SK-N-SH (cell line): ENCODE data around the gene BBX. TPM values are rescaled to one million over a fixed set of nuclear protein-coding genes. Genes with fewer than 3 reads are reported as not detected.

Source experiments
- CTCF ChIA-PET: fragments of 300-600, 350-600 bp; formaldehyde crosslinking; extraction: SDS; loops from one replicate; lab custom pipeline; 2021; lab: Yijun Ruan, JAX
- POLR2A ChIA-PET: fragments of 350-600 bp; sonication (Branson Sonifier 250); formaldehyde crosslinking; extraction: SDS; loops from one replicate; lab custom pipeline; 2020; ENCODE audit warnings: antibody characterized with exemption, inconsistent platforms; lab: Yijun Ruan, JAX
- DNase-seq: peaks from one replicate; pipeline ENCODE4 v3.0.0; 2012
- H2AFZ ChIP-seq: fragments of 200-600 bp; sonication (generic); 2 replicates; pipeline ENCODE4 v1.8.1; 2016; ENCODE audit warnings: antibody characterized with exemption, mild to moderate bottlenecking, low read depth
- H3F3A ChIP-seq: fragments of 200-600 bp; sonication (generic); replicated peaks from 2 replicates; pipeline ENCODE3; 2016; ENCODE audit warnings: antibody characterized with exemption, mild to moderate bottlenecking; ENCODE audit not compliant: insufficient read depth
- H3K27ac ChIP-seq, 2 experiments: fragments of 200-500 bp in 1 of 2; fragments of 200-600 bp in 1 of 2; sonication (Bioruptor generic) in 1 of 2; sonication (generic), shearing (Covaris generic) in 1 of 2; 2 replicates each; pipeline versions ENCODE4 v1.5.1 to v1.6.1; 2014 to 2016; ENCODE audit warnings: low read depth in 2 of 2, inconsistent platforms in 1 of 2, low read length in 1 of 2, mild to moderate bottlenecking in 1 of 2, mixed read lengths in 1 of 2
- H3K27me3 ChIP-seq: fragments of 200-600 bp; sonication (generic), shearing (Covaris generic); 2 replicates; pipeline ENCODE4 v1.6.1; 2016; ENCODE audit warnings: mixed run types; ENCODE audit not compliant: insufficient read depth
- H3K36me3 ChIP-seq, 2 experiments: fragments of 200-500 bp in 1 of 2; fragments of 200-600 bp in 1 of 2; sonication (Bioruptor generic) in 1 of 2; sonication (generic) in 1 of 2; replicated peaks in 1 of 2; 2 replicates each; pipeline versions ENCODE3 to v1.5.1; 2014 to 2016; ENCODE audit warnings: low read length in 1 of 2, mild to moderate bottlenecking in 1 of 2; ENCODE audit not compliant: insufficient read depth in 2 of 2, control insufficient read depth in 1 of 2
- H3K4me1 ChIP-seq, 2 experiments: fragments of 200-500 bp in 1 of 2; fragments of 200-600 bp in 1 of 2; sonication (Bioruptor generic) in 1 of 2; sonication (generic), shearing (Covaris generic) in 1 of 2; 2 replicates each; pipeline versions ENCODE4 v1.5.1 to v1.6.1; 2014 to 2016; ENCODE audit warnings: low read depth in 1 of 2, low read length in 1 of 2, mixed run types in 1 of 2; ENCODE audit not compliant: insufficient read depth in 2 of 2, control insufficient read depth in 1 of 2
- H3K4me2 ChIP-seq: fragments of 200-600 bp; sonication (generic), shearing (Covaris generic); 2 replicates; pipeline ENCODE4 v1.6.1; 2017; ENCODE audit warnings: mixed run types
- H3K4me3 ChIP-seq, 2 experiments: fragments of 200-500 bp in 1 of 2; fragments of 200-600 bp in 1 of 2; sonication (Bioruptor generic) in 1 of 2; sonication (generic), shearing (Covaris generic) in 1 of 2; 2 replicates each; pipeline versions ENCODE4 v1.5.1 to v1.8.1; 2014 to 2016; ENCODE audit warnings: low read depth in 2 of 2, inconsistent platforms in 1 of 2, low read length in 1 of 2, mild to moderate bottlenecking in 1 of 2, mixed read lengths in 1 of 2, moderate library complexity in 1 of 2
- H3K79me2 ChIP-seq: fragments of 200-600 bp; sonication (generic); 2 replicates; pipeline ENCODE4 v1.8.1; 2017; ENCODE audit warnings: mild to moderate bottlenecking; ENCODE audit not compliant: insufficient read depth
- H3K9ac ChIP-seq: fragments of 200-600 bp; sonication (generic); 2 replicates; pipeline ENCODE4 v1.6.1; 2017; ENCODE audit warnings: mixed run types
- H3K9me2 ChIP-seq: fragments of 200-600 bp; sonication (generic); 2 replicates; pipeline ENCODE4 v1.6.1; 2017; ENCODE audit warnings: mixed run types
- H3K9me3 ChIP-seq: fragments of 200-600 bp; sonication (generic); 2 replicates; pipeline ENCODE4 v1.6.1; 2017; ENCODE audit warnings: mixed run types, mild to moderate bottlenecking, moderate library complexity
- H4K20me1 ChIP-seq: fragments of 200-600 bp; sonication (generic); 2 replicates; pipeline ENCODE4 v1.6.1; 2017; ENCODE audit warnings: mild to moderate bottlenecking, mixed run types; ENCODE audit not compliant: insufficient read depth
- EZH2phosphoT487 ChIP-seq: fragments of 200-600 bp; sonication (generic); IDR thresholded peaks from 2 replicates; pipeline ENCODE4 v1.6.1; 2017; ENCODE audit warnings: low read depth, mixed run types, mild to moderate bottlenecking, antibody characterized with exemption, moderate library complexity, borderline replicate concordance
- FOXJ3 ChIP-seq: sonication (generic); formaldehyde crosslinking; IDR thresholded peaks from 2 replicates; pipeline ENCODE4 v1.5.1; 2020; ENCODE audit warnings: mild to moderate bottlenecking, missing genetic modification reagents
- FOXM1 ChIP-seq: IDR thresholded peaks from 2 replicates; pipeline ENCODE4 v1.4.0; 2012; ENCODE audit warnings: low read depth, mild to moderate bottlenecking
- IRF3 ChIP-seq: fragments of 150-350 bp; IDR thresholded peaks from 2 replicates; pipeline ENCODE4 v1.6.1; 2016; ENCODE audit warnings: mild to moderate bottlenecking, low read depth, low read length
- JUND ChIP-seq: IDR thresholded peaks from 2 replicates; pipeline ENCODE4 v1.4.0; 2012
- MXI1 ChIP-seq: IDR thresholded peaks from 2 replicates; pipeline ENCODE4 v1.6.1; 2012; ENCODE audit warnings: mild to moderate bottlenecking, low read depth, low read length, improper control_type of control experiment
- NRF1 ChIP-seq: IDR thresholded peaks from 2 replicates; pipeline ENCODE4 v1.6.1; 2012; ENCODE audit warnings: low read depth, mild to moderate bottlenecking, low read length
- RCOR1 ChIP-seq: fragments of 150-350 bp; IDR thresholded peaks from 2 replicates; pipeline ENCODE4 v1.6.1; 2017; ENCODE audit warnings: antibody characterized with exemption, low read length
- RFX5 ChIP-seq: IDR thresholded peaks from 2 replicates; pipeline ENCODE4 v1.6.1; 2012; ENCODE audit warnings: mild to moderate bottlenecking, improper control_type of control experiment, low read length
- RXRA ChIP-seq: IDR thresholded peaks from 2 replicates; pipeline ENCODE4 v1.4.0; 2012; ENCODE audit warnings: low read depth, mild to moderate bottlenecking, borderline replicate concordance
- SMC3 ChIP-seq: IDR thresholded peaks from 2 replicates; pipeline ENCODE4 v1.6.1; 2012; ENCODE audit warnings: low read depth, low read length, improper control_type of control experiment
- TCF12 ChIP-seq: IDR thresholded peaks from 2 replicates; pipeline ENCODE4 v1.4.0; 2012
- TEAD4 ChIP-seq: IDR thresholded peaks from 2 replicates; pipeline ENCODE4 v1.4.0; 2012; ENCODE audit warnings: mild to moderate bottlenecking, borderline replicate concordance; ENCODE audit not compliant: insufficient read depth
- WGBS: methylation state at CpG from one replicate; pipeline ENCODE4 v1.1.6; 2017; ENCODE audit warnings: low lambda C conversion rate; 5-methylcytosine and 5-hydroxymethylcytosine counted together
- polyA plus RNA-seq, 3 experiments: library from polyadenylated mRNA; depleted of rRNA; stranded (reverse); fragments of >200 nt; gene quantifications; 2 replicates each; pipeline ENCODE4 v1.2.3, GENCODE V29; 2012
- TF ChIP-seq, protein P1 (sequence below): fragments of 200-600 bp; sonication (generic); IDR thresholded peaks from 2 replicates; pipeline ENCODE4 v1.6.1; 2017; ENCODE audit warnings: antibody characterized with exemption, mild to moderate bottlenecking, moderate library complexity
- TF ChIP-seq, protein P2 (sequence below): IDR thresholded peaks from 2 replicates; pipeline ENCODE4 v1.4.0; 2012; ENCODE audit warnings: low read depth, borderline replicate concordance

Gene BBX
- polyA plus RNA-seq, 1 of the 3 experiments (the other 2 are of a cell fraction), result 14.2 TPM

DNA sequence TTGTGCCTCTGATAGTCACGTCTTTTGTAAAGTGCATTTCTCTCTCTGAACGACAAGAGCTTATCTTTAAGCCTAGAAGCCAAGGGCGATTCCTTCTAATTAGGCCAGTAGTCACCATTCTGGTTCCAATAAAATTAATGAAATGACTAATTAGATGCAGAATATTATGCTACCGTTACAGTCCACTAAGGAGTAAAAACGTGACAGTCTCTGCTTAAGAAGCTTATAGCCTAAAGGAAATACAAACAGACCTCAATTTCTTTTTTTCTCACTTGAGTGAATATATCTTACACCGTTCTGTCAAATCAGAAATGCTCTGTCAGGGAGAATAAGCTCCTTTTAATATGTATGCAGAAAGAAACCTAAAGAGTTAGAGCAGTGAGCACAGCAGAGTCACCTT lies 332.0 kb downstream of the BBX start (continued):
- TF ChIP-seq IRF3 (no peak), EZH2phosphoT487 (no peak)

DNA sequence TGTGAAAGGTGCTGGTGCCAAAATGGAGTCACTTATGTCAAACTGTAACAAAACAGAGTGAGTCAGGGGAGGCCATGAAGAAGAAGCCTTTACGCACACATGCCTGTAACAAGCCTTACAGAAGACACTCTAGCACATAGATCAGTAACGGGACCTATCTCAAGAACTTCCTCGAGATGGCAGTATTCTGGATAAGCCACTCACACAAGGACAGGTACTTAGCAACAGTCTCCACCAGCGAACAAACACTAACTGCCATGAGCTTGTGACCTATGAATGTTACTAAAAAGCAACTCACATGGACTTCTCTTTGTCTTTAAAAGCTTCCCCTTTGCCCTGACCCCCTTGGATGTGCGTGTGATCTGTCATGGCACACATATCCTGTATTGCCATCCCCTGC lies 332.9 kb downstream of the BBX start:
- Histone ChIP-seq H3K27ac (no peak overlapping the region), H3K9me2 (no peaks in the 10 kb centered on the region), H4K20me1 (no peaks in the 10 kb centered on the region), H3K79me2 (no peaks in the 10 kb centered on the region), H3F3A (no peaks in the 10 kb centered on the region), H3K9ac (no peak overlapping the region), H3K4me2 (no peak overlapping the region), H3K36me3 (no peaks in the 10 kb centered on the region), H3K27me3 (no peaks in the 10 kb centered on the region), H3K9me3 (no peaks in the 10 kb centered on the region), H3K4me3 (no peak overlapping the region)
- POLR2A ChIA-PET, result no interaction called here
- CTCF ChIA-PET, result interaction anchor here (0.8 to 2.0 kb wide), 3 partner anchors 20 to 29 kb away, joined by 3 to 5 read pairs (median 3); no protein-coding TSS in a partner anchor
- no peak for DNase-seq
- WGBS, result 83% methylated on average over 5 of the region's 5 CpGs
- TF ChIP-seq JUND (no peak), FOXM1 (no peak), MXI1 (no peak), FOXJ3 (no peak), SMC3 (no peak), RFX5 (no peak), TCF12 (no peak), RCOR1 (no peak), NRF1 (no peak), RXRA (no peak), TEAD4 (no peak), IRF3 (no peak)
- TF ChIP-seq, protein P1, sequence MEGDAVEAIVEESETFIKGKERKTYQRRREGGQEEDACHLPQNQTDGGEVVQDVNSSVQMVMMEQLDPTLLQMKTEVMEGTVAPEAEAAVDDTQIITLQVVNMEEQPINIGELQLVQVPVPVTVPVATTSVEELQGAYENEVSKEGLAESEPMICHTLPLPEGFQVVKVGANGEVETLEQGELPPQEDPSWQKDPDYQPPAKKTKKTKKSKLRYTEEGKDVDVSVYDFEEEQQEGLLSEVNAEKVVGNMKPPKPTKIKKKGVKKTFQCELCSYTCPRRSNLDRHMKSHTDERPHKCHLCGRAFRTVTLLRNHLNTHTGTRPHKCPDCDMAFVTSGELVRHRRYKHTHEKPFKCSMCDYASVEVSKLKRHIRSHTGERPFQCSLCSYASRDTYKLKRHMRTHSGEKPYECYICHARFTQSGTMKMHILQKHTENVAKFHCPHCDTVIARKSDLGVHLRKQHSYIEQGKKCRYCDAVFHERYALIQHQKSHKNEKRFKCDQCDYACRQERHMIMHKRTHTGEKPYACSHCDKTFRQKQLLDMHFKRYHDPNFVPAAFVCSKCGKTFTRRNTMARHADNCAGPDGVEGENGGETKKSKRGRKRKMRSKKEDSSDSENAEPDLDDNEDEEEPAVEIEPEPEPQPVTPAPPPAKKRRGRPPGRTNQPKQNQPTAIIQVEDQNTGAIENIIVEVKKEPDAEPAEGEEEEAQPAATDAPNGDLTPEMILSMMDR, result no peak
- TF ChIP-seq, protein P2, sequence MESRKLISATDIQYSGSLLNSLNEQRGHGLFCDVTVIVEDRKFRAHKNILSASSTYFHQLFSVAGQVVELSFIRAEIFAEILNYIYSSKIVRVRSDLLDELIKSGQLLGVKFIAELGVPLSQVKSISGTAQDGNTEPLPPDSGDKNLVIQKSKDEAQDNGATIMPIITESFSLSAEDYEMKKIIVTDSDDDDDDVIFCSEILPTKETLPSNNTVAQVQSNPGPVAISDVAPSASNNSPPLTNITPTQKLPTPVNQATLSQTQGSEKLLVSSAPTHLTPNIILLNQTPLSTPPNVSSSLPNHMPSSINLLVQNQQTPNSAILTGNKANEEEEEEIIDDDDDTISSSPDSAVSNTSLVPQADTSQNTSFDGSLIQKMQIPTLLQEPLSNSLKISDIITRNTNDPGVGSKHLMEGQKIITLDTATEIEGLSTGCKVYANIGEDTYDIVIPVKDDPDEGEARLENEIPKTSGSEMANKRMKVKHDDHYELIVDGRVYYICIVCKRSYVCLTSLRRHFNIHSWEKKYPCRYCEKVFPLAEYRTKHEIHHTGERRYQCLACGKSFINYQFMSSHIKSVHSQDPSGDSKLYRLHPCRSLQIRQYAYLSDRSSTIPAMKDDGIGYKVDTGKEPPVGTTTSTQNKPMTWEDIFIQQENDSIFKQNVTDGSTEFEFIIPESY, result no peak
- TF ChIP-seq, all 33 proteins: peak for 0
- Histone ChIP-seq H2AFZ (no peak overlapping the region), H3K4me1 (no peaks in the 10 kb centered on the region; a peak in 1 of 4 replicates)
